CD4-positive, alpha-beta T cell (primary cell): Measurements from ENCODE around the gene FAM120C. TPM values are rescaled to one million over a fixed set of nuclear protein-coding genes. Genes with fewer than 3 reads are reported as not detected.

ENCODE experiments used
- ATAC-seq: fragments of 200-7000 bp; cut with Tn5 transposase; one replicate; pipeline ENCODE4 v1.10.0; 2022; ENCODE audit warnings: mild to moderate bottlenecking; ENCODE audit not compliant: poor library complexity
- CTCF ChIA-PET: fragments of 350-600 bp; sonication (Branson Sonifier 250); formaldehyde crosslinking; loops from one replicate; lab custom pipeline; 2021; ENCODE audit warnings: antibody characterized with exemption, inconsistent platforms; lab: Charles Lee
- POLR2A ChIA-PET: fragments of 350-600 bp; sonication (Branson Sonifier 250); formaldehyde crosslinking; loops from one replicate; lab custom pipeline; 2021; ENCODE audit warnings: antibody characterized with exemption, inconsistent platforms; lab: Charles Lee
- DNase-seq, 14 experiments: peaks; one replicate each; pipeline ENCODE4 v3.0.0-alpha.2; 2013 to 2020; ENCODE audit warnings: mixed read lengths in 2 of 14
- H3K27ac ChIP-seq, 2 donors: one replicate each; pipeline versions ENCODE4 v1.5.1 to v1.7.0; 2013; ENCODE audit warnings: low read length in 2 of 2, low read depth in 1 of 2, mild to moderate bottlenecking in 1 of 2
- H3K27me3 ChIP-seq, 2 experiments: 1 replicate in 1 of 2; 2 replicates in 1 of 2; pipeline versions ENCODE4 v1.6.1 to v1.7.0; 2013; ENCODE audit warnings: low read length in 2 of 2, control low read depth in 1 of 2, mild to moderate bottlenecking in 1 of 2, moderate library complexity in 1 of 2; ENCODE audit not compliant: insufficient read depth in 2 of 2, control insufficient read depth in 1 of 2
- H3K36me3 ChIP-seq: one replicate; pipeline ENCODE4 v1.6.1; 2013; ENCODE audit warnings: low read length, control low read depth; ENCODE audit not compliant: insufficient read depth
- H3K4me1 ChIP-seq: one replicate; pipeline ENCODE4 v1.6.1; 2013; ENCODE audit warnings: low read length, control low read depth; ENCODE audit not compliant: insufficient read depth
- H3K4me3 ChIP-seq: one replicate; pipeline ENCODE4 v1.5.1; 2013; ENCODE audit warnings: mild to moderate bottlenecking, low read length, moderate library complexity
- H3K9me3 ChIP-seq, 2 experiments: 1 replicate in 1 of 2; 2 replicates in 1 of 2; pipeline versions ENCODE4 v1.6.1 to v1.7.0; 2013; ENCODE audit warnings: low read length in 2 of 2, mild to moderate bottlenecking in 2 of 2, control low read depth in 1 of 2, moderate library complexity in 1 of 2; ENCODE audit not compliant: control insufficient read depth in 1 of 2, insufficient read depth in 1 of 2
- H3K27ac Mint-ChIP-seq: one replicate; pipeline ENCODE4 v1.8.0; 2020; ENCODE audit warnings: mixed read lengths
- H3K27me3 Mint-ChIP-seq: one replicate; pipeline ENCODE4 v1.8.0; 2021; ENCODE audit warnings: mixed read lengths
- H3K36me3 Mint-ChIP-seq: one replicate; pipeline ENCODE4 v1.8.0; 2021; ENCODE audit warnings: low read depth, mixed read lengths
- H3K4me1 Mint-ChIP-seq: one replicate; pipeline ENCODE4 v1.8.0; 2021; ENCODE audit warnings: low read depth, mixed read lengths
- H3K4me3 Mint-ChIP-seq: one replicate; pipeline ENCODE4 v1.8.0; 2020; ENCODE audit warnings: mild to moderate bottlenecking, mixed read lengths
- H3K9me3 Mint-ChIP-seq: one replicate; pipeline ENCODE4 v1.8.0; 2020; ENCODE audit warnings: mixed read lengths
- CTCF ChIP-seq: fragments of 200-600 bp; IDR thresholded peaks from one replicate; pipeline ENCODE4 v1.8.0; 2022; ENCODE audit warnings: antibody characterized with exemption, mild to moderate bottlenecking
- intact Hi-C, 2 experiments: fragments of 100-400 bp; cut with DNase I in 1 of 2; cut with micrococcal nuclease in 1 of 2; formaldehyde crosslinking; loops; one replicate each; pipeline versions ENCODE4 v1.15.1 to v1.9.0; 2023 to 2025; cut with DNase I, micrococcal nuclease
- total RNA-seq, 174 experiments: library from RNA in 2 of 174; stranded (reverse) in 2 of 174; gene quantifications; one replicate each; pipeline ENCODE4 v1.2.3 and lab custom pipeline; 2021 to 2026

FAM120C gene
- total RNA-seq, 2 experiments from 2014 or later, result 12.3 to 13.3 TPM

DNA sequence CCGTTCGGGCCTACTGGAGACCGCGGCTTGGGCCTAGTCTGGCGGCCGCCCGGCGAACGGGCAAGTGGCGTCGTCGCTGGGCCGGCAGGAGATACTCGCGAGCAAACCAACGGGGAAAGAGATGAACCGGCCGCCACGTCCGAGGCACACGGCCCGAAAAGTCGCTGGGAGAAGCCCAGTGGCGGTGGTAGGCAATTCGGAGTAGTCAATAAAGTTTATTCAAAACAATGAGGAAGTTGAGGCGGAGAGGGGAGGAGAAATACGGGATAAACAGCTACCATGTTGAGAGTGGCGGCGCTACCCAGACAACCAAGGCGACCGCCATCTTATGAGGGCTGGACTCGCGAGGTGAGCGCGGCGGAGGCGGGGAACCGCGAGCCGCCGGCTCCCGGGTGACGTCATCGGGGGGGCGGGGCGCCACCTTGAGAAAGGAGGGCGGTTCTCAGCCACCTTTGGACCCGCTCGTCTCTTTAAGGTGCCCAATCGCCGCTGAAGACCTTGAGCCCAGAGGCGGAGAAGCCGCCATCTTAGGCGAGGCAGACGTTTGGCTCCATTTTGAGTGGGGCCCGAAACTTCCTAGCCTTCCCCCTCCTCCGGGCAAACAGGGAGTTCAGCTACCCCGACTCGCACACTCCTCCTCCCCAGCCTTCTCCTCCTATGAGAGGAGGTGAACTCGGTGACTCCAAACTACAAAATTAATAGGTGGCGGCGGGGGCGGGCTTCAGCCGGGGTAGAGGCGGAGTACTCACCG, 138.8 kb downstream of the FAM120C start, which contains the start of gene PHF8:
Gene PHF8, minus strand, starts transcription at position 348 of the 751 bp plus-strand sequence. CDS start 1,745 bp downstream, outside the sequence.
- peaks cover 37% of the 10 kb centered on the region for H3K36me3 Mint-ChIP-seq
- H3K4me1 Mint-ChIP-seq, result peaks cover 29% of the 10 kb centered on the region
- H3K9me3 Mint-ChIP-seq, result no peaks in the 10 kb centered on the region
- Histone ChIP-seq H3K27me3 (no peaks in the 10 kb centered on the region), H3K36me3 (peaks cover 11% of the 10 kb centered on the region), H3K9me3 (no peaks in the 10 kb centered on the region), H3K4me3 (peak within 1 kb of the TSS; percentile 75), H3K27ac (peak within 1 kb of the TSS; percentile 89 to 90), H3K4me1 (peaks cover 13% of the 10 kb centered on the region)
- TF ChIP-seq CTCF, result no peak
- H3K27me3 Mint-ChIP-seq, result no peaks in the 10 kb centered on the region
- H3K27ac Mint-ChIP-seq, result peak within 1 kb of the TSS; percentile 99
- intact Hi-C loops, result loop anchor here (1.0 to 10.0 kb wide), 12 partner anchors 138 to 1116 kb away; partner anchors contain the start of genes FAM120C (in 2 of the 2), GNL3L (in 2 of the 2), MAGED2 (in 2 of the 2) and HSD17B10 (in 1 of the 2)
- peak; percentile 89 to 97 (median 94) for DNase-seq
- peak; percentile 84 for ATAC-seq
- ChIA-PET POLR2A (interaction anchor here (0.6 to 4.4 kb wide), 19 partner anchors 13 to 1444 kb away, joined by 3 to 46 read pairs (median 6); partner anchors contain the start of genes APEX2, FAM120C, GNL3L and MAGED2), CTCF (interaction anchor here (1.4 kb wide), 1 partner anchor 139 kb away, joined by 3 read pairs; the partner anchor contains the start of gene FAM120C)
- peak within 1 kb of the TSS; percentile 96 for H3K4me3 Mint-ChIP-seq

GRCh38 chrX:54043541-54044125, 139.4 kb downstream of the FAM120C start:
- Histone ChIP-seq H3K27me3 (no peaks in the 10 kb centered on the region), H3K9me3 (no peaks in the 10 kb centered on the region), H3K27ac (peak overlapping the region; percentile 89 to 90), H3K4me3 (peak overlapping the region; percentile 75), H3K4me1 (peaks cover 13% of the 10 kb centered on the region), H3K36me3 (peaks cover 12% of the 10 kb centered on the region)
- no peaks in the 10 kb centered on the region for H3K27me3 Mint-ChIP-seq
- no peak for TF ChIP-seq CTCF
- H3K9me3 Mint-ChIP-seq, result no peaks in the 10 kb centered on the region
- POLR2A ChIA-PET, result interaction anchor here (0.7 to 4.4 kb wide), 19 partner anchors 13 to 1445 kb away, joined by 3 to 46 read pairs (median 6); partner anchors contain the start of genes APEX2, FAM120C, GNL3L and HUWE1
- CTCF ChIA-PET, result interaction anchor here (1.4 kb wide), 1 partner anchor 139 kb away, joined by 3 read pairs; the partner anchor contains the start of gene FAM120C
- H3K27ac Mint-ChIP-seq, result peak overlapping the region; percentile 99
- H3K36me3 Mint-ChIP-seq, result peaks cover 42% of the 10 kb centered on the region
- DNase-seq, result peak in 13 of 14 experiments; percentile 13 to 71 (median 26)
- peak overlapping the region; percentile 96 for H3K4me3 Mint-ChIP-seq
- intact Hi-C loops, result loop anchor here (1.0 to 10.0 kb wide), 12 partner anchors 139 to 1117 kb away; partner anchors contain the start of genes FAM120C (in 2 of the 2), GNL3L (in 2 of the 2), MAGED2 (in 2 of the 2) and HSD17B10 (in 1 of the 2)
- ATAC-seq, result no peak
- H3K4me1 Mint-ChIP-seq, result peaks cover 29% of the 10 kb centered on the region

GRCh38 chrX:54043056-54043455, 140.0 kb downstream of the FAM120C start:
- DNase-seq, result peak in 1 of 14 experiments; percentile 19
- Histone ChIP-seq H3K9me3 (no peaks in the 10 kb centered on the region), H3K27me3 (no peaks in the 10 kb centered on the region), H3K4me3 (peak overlapping the region; percentile 75), H3K4me1 (peaks cover 13% of the 10 kb centered on the region), H3K36me3 (peaks cover 18% of the 10 kb centered on the region), H3K27ac (peak overlapping the region in 1 of 2 donors; percentile 90)
- Mint-ChIP-seq H3K4me1 (peaks cover 29% of the 10 kb centered on the region), H3K36me3 (peaks cover 48% of the 10 kb centered on the region), H3K27me3 (no peaks in the 10 kb centered on the region), H3K27ac (peak overlapping the region; percentile 99), H3K9me3 (no peaks in the 10 kb centered on the region), H3K4me3 (peak overlapping the region; percentile 96)
- ChIA-PET CTCF (interaction anchor here (1.1 kb wide), 1 partner anchor 12 kb away, joined by 3 read pairs; no protein-coding TSS in a partner anchor), POLR2A (interaction anchor here (0.7 to 4.4 kb wide), 14 partner anchors 12 to 1446 kb away, joined by 3 to 46 read pairs (median 8); partner anchors contain the start of genes APEX2, FAM120C, GNL3L and HUWE1)
- ATAC-seq, result no peak
- intact Hi-C loops, result loop anchor here (5.0 to 10.0 kb wide), 4 partner anchors 489 to 818 kb away; partner anchors contain the start of genes GNL3L (in 2 of the 2), MAGED2 (in 2 of the 2), HSD17B10 (in 1 of the 2) and KDM5C (in 1 of the 2)
- no peak for TF ChIP-seq CTCF
